ENCODE results near the gene CLDN18.

The CLDN18 gene

GRCh38 chr3:138054057-138054456 lies 44.1 kb downstream of the CLDN18 start:
- Histone ChIP-seq H2AFZ (ENCODE audit: low read depth, low read length) (no peak overlapping the region), H3K36me3 (ENCODE audit: insufficient read depth, low read length) (no peaks in the 10 kb centered on the region), H4K20me1 (ENCODE audit: insufficient read depth, low read length) (no peaks in the 10 kb centered on the region), H3K4me3 (ENCODE audit: low read depth in 1 of 2, low read length in 2 of 2) (no peak overlapping the region), H3K9ac (ENCODE audit: low read depth, low read length) (no peak overlapping the region), H3K9me3 (ENCODE audit: insufficient read depth, low read length, severe bottlenecking) (no peaks in the 10 kb centered on the region), H3K4me2 (ENCODE audit: insufficient read depth, low read length) (no peak overlapping the region), H3K4me1 (ENCODE audit: insufficient read depth, low read length) (no peaks in the 10 kb centered on the region), H3K79me2 (ENCODE audit: insufficient read depth, low read length) (no peaks in the 10 kb centered on the region), H3K27ac (ENCODE audit: low read length) (no peak overlapping the region), H3K27me3 (ENCODE audit: insufficient read depth, low read length, poor library complexity) (peaks cover under 1% of the 10 kb centered on the region)
- no peak for DNase-seq
- TF ChIP-seq EZH2 (IDR thresholded peaks at IDR 0.05; ENCODE audit: borderline replicate concordance, low read depth, low read length, severe bottlenecking): no peak
- no peak for TF ChIP-seq CTCF (IDR thresholded peaks at IDR 0.05; ENCODE audit: borderline replicate concordance, extremely low read depth, low read length, poor library complexity, severe bottlenecking)
- ATAC-seq (ENCODE audit: insufficient read depth, low read depth): no peak

- no peaks in the 10 kb centered on the region for H3K36me3 ChIP-seq (ENCODE audit: insufficient read depth, low read length)
- no peak overlapping the region for H3K4me3 ChIP-seq (ENCODE audit: low read depth in 1 of 2, low read length in 2 of 2)
- no peaks in the 10 kb centered on the region for H3K4me1 ChIP-seq (ENCODE audit: insufficient read depth, low read length)
- H3K27ac ChIP-seq (ENCODE audit: low read length): no peak overlapping the region
- no peak for DNase-seq
- no peaks in the 10 kb centered on the region for H3K9me3 ChIP-seq (ENCODE audit: insufficient read depth, low read length, severe bottlenecking)
- H3K4me2 ChIP-seq (ENCODE audit: insufficient read depth, low read length): no peak overlapping the region
- H3K79me2 ChIP-seq (ENCODE audit: insufficient read depth, low read length): no peaks in the 10 kb centered on the region
- ATAC-seq (ENCODE audit: insufficient read depth, low read depth): no peak
- no peak overlapping the region for H3K9ac ChIP-seq (ENCODE audit: low read depth, low read length)
- TF ChIP-seq EZH2 (IDR thresholded peaks at IDR 0.05; ENCODE audit: borderline replicate concordance, low read depth, low read length, severe bottlenecking) (no peak), CTCF (IDR thresholded peaks at IDR 0.05; ENCODE audit: borderline replicate concordance, extremely low read depth, low read length, poor library complexity, severe bottlenecking) (no peak)
- H4K20me1 ChIP-seq (ENCODE audit: insufficient read depth, low read length): no peaks in the 10 kb centered on the region
- H2AFZ ChIP-seq (ENCODE audit: low read depth, low read length): no peak overlapping the region
- H3K27me3 ChIP-seq (ENCODE audit: insufficient read depth, low read length, poor library complexity): peaks cover 8% of the 10 kb centered on the region
Observed at GRCh38 chr3:138057384-138057783, 47.4 kb downstream of the CLDN18 start.

- Histone ChIP-seq H3K4me2 (ENCODE audit: insufficient read depth, low read length) (no peak overlapping the region), H3K9me3 (ENCODE audit: insufficient read depth, low read length, severe bottlenecking) (no peaks in the 10 kb centered on the region), H3K4me1 (ENCODE audit: insufficient read depth, low read length) (no peaks in the 10 kb centered on the region), H3K27ac (ENCODE audit: low read length) (no peak overlapping the region), H3K27me3 (ENCODE audit: insufficient read depth, low read length, poor library complexity) (peaks cover 8% of the 10 kb centered on the region), H4K20me1 (ENCODE audit: insufficient read depth, low read length) (no peaks in the 10 kb centered on the region), H3K36me3 (ENCODE audit: insufficient read depth, low read length) (no peaks in the 10 kb centered on the region), H3K4me3 (ENCODE audit: low read depth in 1 of 2, low read length in 2 of 2) (no peak overlapping the region), H2AFZ (ENCODE audit: low read depth, low read length) (no peak overlapping the region), H3K79me2 (ENCODE audit: insufficient read depth, low read length) (no peaks in the 10 kb centered on the region), H3K9ac (ENCODE audit: low read depth, low read length) (no peak overlapping the region)
- no peak for TF ChIP-seq EZH2 (IDR thresholded peaks at IDR 0.05; ENCODE audit: borderline replicate concordance, low read depth, low read length, severe bottlenecking)
- no peak for TF ChIP-seq CTCF (IDR thresholded peaks at IDR 0.05; ENCODE audit: borderline replicate concordance, extremely low read depth, low read length, poor library complexity, severe bottlenecking)
- ATAC-seq (ENCODE audit: insufficient read depth, low read depth): no peak
- no peak for DNase-seq
Observed at GRCh38 chr3:138059261-138059660, 49.3 kb downstream of the CLDN18 start.

- no peak for DNase-seq
- Histone ChIP-seq H3K9me3 (ENCODE audit: insufficient read depth, low read length, severe bottlenecking) (no peaks in the 10 kb centered on the region), H3K9ac (ENCODE audit: low read depth, low read length) (no peak overlapping the region), H3K36me3 (ENCODE audit: insufficient read depth, low read length) (no peaks in the 10 kb centered on the region), H4K20me1 (ENCODE audit: insufficient read depth, low read length) (no peaks in the 10 kb centered on the region), H3K4me2 (ENCODE audit: insufficient read depth, low read length) (no peak overlapping the region), H3K4me3 (ENCODE audit: low read depth in 1 of 2, low read length in 2 of 2) (no peak overlapping the region), H2AFZ (ENCODE audit: low read depth, low read length) (no peak overlapping the region), H3K27ac (ENCODE audit: low read length) (no peak overlapping the region), H3K27me3 (ENCODE audit: insufficient read depth, low read length, poor library complexity) (peaks cover 8% of the 10 kb centered on the region), H3K4me1 (ENCODE audit: insufficient read depth, low read length) (no peaks in the 10 kb centered on the region), H3K79me2 (ENCODE audit: insufficient read depth, low read length) (no peaks in the 10 kb centered on the region)
- TF ChIP-seq EZH2 (IDR thresholded peaks at IDR 0.05; ENCODE audit: borderline replicate concordance, low read depth, low read length, severe bottlenecking): no peak
- no peak for TF ChIP-seq CTCF (IDR thresholded peaks at IDR 0.05; ENCODE audit: borderline replicate concordance, extremely low read depth, low read length, poor library complexity, severe bottlenecking)
- no peak for ATAC-seq (ENCODE audit: insufficient read depth, low read depth)
Observed at GRCh38 chr3:138060792-138061191, 50.8 kb downstream of the CLDN18 start.

All from DND-41 (cell line).